ENCODE results near the gene TSNAX. TPM values are rescaled to one million over a fixed set of nuclear protein-coding genes. Genes with fewer than 3 reads are reported as not detected.

Gene TSNAX
- total and polyA plus RNA-seq, 4 donors = 32.5 to 55.6 (median 40.7) TPM

Other genes with a start within 250 kb of the TSNAX start
- gene EXOC8, start 190.8 kb upstream of the TSNAX start, total RNA-seq = 10 to 100 TPM; 13.3 to 26.9 TPM
- gene EXOC8, start 190.8 kb upstream of the TSNAX start, polyA plus RNA-seq (ENCODE audit: insufficient read length in 2 of 2) = 10 to 100 TPM; 11.5 to 14.5 TPM
- gene SPRTN, start 190.4 kb upstream of the TSNAX start, total RNA-seq = 10 to 100 TPM; 16.3 to 18.0 TPM
- gene SPRTN, start 190.4 kb upstream of the TSNAX start, polyA plus RNA-seq (ENCODE audit: insufficient read length in 2 of 2) = 10 to 100 TPM in 1 of 2 donors, 1 to 10 TPM in 1; 9.8 to 14.2 TPM
- 10 to 100 TPM; 63.1 to 84.7 TPM for gene EGLN1, start 106.4 kb upstream of the TSNAX start, total RNA-seq
- 10 to 100 TPM; 49.7 to 68.1 TPM for gene EGLN1, start 106.4 kb upstream of the TSNAX start, polyA plus RNA-seq (ENCODE audit: insufficient read length in 2 of 2)
- gene DISC1, start 98.1 kb downstream of the TSNAX start, total RNA-seq = 10 to 100 TPM; 18.6 to 22.1 TPM
- 1 to 10 TPM; 8.3 to 8.7 TPM for gene DISC1, start 98.1 kb downstream of the TSNAX start, polyA plus RNA-seq (ENCODE audit: insufficient read length in 2 of 2)